IPS-NIHi7 (cell line): ENCODE results near the gene MBNL1.
"Not testable (repeated sequence)": the region's sequence is repeated elsewhere in the genome, so short reads cannot be mapped to it uniquely, and the experiment has no call there.

Source experiments
- DNase-seq: peaks from one replicate; pipeline ENCODE4 v3.0.0; 2012; ENCODE audit warnings: mixed read lengths; ENCODE audit errors: extremely low spot score

The MBNL1 gene

DNA sequence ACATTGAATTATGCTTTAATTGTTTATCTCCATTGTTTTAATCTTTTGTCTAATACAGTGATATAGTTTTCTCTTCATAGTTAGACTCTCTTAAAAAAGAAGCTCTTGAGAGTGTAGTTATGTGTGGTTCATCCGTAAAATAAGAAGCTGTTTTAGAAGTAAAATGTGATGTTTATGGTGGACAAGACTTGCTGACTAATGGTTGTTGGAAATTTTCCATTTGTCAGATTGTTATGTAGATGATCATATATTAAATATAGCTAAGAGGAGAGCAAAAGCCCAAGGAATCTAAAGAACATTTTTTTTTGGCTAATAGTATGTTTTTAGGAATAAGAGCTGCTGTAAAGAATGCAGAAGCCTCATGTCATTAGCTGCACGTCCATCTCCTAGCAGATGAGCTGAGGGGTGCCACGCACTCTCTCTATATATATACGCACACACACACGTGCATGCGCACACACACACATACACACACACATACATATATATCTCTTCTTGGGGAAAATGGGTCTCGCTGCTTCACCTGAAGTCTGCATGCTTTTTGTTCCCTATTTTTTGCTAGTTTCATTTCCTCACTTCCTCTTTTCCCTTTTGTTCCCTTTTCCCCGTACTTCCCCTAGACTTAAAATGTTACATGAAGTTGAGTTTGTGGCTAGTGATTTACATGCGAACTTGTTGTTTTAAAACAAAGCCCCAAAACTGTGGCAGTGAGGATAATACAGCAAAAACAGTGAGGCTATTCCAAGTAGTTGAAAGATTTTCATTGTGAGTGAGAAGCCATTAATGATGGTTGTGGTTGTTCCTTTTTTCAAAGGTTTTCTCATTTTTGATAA, 107.8 kb downstream of the MBNL1 start:
- DNase-seq = no peak

DNA sequence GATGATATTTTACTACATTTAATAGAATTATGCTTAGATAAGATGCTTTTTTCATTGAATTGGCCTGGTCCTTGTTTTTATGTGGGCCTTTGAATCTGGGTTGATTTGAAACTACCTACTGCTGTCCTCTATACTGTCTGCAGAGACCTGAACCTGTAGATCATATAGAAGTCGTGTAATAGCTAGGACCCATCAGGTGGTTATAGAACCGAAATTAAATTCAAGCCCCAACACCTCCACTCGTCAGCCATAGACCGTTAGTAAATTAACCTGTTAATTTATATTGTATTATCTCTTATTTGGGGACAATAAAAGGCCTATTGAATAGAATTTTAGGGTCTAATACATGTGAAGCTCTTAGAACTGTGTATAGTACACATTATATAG, 108.4 kb downstream of the MBNL1 start:
- no peak for DNase-seq

DNA sequence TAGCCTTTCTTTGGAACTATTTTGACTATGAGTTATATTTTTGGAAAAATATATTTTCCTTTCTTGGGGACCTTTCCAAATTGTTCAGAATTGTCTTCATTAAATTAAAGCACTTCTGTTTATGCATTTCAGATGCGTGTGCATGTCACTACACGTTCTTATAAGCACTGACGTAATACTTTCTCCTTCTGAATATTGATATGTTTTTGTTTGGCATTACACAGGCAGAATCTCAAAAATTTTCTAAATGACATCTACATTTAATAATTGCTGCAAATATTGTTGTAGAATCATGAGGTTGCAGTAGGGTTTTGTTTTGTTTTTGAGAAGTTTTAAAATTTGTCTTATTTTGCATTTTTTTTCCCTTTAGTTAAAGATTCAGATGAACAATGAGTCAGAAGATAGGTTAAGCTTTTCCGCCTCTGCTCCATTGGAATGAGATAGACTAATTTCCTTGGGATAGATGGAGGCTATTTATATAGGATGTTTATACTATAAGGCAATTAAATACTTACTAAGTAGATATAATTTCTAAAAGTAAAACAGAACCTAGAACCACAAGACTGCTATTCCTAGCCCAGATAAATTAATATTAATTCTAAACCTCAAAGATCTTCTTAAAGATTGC, 110.8 kb downstream of the MBNL1 start:
- no peak for DNase-seq

DNA sequence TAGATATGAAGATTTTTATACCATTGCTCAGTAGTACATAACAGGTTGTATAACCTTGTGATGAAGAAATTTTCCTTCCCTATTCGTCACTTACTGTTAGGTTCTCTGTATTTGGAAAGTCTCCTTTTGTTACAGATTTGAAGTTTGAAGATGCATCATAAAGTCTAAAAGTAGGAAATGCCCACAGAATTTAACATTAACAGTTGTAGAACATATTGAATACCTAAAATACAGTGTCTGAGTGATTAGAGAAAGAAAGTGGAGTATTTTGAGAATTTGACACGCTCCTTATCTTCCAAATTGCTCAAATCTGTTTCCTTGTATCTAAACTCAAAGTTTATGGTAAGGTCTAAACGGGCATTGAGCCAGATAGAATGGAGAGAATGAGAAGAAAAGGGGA, 111.3 kb downstream of the MBNL1 start:
- DNase-seq = no peak

DNA sequence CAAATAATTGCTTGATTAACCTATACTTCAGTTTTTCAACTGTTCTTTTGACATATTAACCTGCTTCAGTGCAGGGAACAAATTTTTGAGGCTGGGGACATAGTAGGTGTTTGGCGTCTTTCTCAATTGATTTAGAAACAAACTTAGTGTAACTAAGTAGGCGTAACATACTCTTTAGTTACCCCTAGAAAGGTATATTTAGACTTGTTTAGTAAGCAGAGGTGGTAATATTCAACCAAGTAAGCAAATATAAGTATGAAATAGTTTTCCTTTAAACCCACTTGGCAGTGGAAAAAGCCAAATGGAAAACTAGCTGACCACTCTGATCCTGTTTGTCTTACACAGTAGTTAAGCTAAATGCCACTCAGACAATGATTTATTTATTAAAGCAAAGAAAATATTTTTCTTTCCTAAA, 113.2 kb downstream of the MBNL1 start:
- DNase-seq = no peak

GRCh38 chr3:152382312-152383135, 113.8 kb downstream of the MBNL1 start:
- no peak for DNase-seq

GRCh38 chr3:152383136-152383606, 114.4 kb downstream of the MBNL1 start:
- DNase-seq = no peak

DNA sequence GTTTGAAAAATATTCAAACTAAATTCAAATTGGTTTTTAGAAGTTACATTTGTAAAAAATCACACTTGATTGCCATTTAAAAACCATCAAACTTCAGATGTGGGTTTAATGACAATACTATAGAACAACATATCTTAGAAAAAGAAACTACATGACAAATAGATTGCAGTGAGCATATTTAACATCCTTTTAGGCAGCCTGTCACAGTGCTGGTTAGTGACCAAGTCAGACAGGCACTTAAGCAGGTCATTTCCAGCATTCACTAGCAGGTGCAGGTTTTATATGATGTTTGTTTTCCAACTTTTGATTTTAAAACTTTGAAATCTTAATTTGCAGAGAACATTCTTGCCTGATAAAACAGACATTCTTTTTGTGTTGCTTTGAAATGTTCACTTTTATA, 115.7 kb downstream of the MBNL1 start:
- DNase-seq = no peak

GRCh38 chr3:152385761-152386160, 117.0 kb downstream of the MBNL1 start:
- no peak for DNase-seq

- DNase-seq = no peak
Observed at GRCh38 chr3:152386208-152386607, 117.5 kb downstream of the MBNL1 start.

DNA sequence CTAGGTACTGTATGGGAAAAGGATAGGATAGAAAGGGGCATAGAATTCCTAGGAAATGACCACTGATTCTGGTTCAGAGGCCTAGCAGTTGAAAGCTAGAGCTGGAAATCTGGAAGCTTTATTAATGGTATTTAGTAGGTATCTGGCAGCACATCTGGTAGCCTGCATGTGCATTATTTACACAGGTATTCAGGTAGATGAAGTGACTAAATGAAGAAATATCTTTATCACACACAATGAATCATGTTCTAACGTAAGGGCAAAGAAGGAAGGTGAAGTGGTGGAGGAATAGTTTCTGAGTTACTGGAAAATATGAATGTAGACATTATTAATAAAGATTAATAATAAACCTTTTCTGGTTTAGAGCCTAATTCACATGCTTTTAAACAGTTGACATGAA, 119.9 kb downstream of the MBNL1 start:
- no peak for DNase-seq

DNA sequence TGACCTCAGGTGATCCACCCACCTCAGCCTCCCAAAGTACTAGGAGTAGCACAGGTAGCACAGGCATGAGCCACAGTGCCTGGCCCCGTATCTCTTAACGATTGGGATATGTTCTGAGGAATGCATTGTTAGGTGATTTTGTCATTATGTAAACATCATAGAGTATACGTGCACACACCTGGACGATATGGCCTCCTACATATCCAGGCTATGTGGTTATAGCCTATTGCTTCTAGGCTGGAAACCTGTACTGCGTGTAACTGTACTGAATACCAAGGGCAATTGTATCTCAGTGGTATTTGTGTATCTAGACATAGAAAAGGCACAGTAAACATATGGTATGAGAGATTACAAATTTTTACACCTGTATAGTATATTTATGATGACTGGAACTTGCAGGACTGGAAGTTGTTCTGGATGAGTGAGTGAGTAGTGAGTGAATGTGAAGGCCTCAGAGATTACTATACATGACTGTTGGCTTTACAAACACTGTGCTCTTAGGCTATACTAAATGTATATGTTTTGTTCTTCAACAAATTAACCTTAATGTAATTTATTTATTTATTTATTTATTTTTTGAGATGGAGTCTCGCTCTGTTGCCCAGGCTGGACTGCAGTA, 120.7 kb downstream of the MBNL1 start:
- no peak for DNase-seq

- DNase-seq = no peak
Observed at GRCh38 chr3:152390647-152391046, 121.9 kb downstream of the MBNL1 start.

GRCh38 chr3:152391671-152392070, 122.9 kb downstream of the MBNL1 start:
- DNase-seq = no peak

DNA sequence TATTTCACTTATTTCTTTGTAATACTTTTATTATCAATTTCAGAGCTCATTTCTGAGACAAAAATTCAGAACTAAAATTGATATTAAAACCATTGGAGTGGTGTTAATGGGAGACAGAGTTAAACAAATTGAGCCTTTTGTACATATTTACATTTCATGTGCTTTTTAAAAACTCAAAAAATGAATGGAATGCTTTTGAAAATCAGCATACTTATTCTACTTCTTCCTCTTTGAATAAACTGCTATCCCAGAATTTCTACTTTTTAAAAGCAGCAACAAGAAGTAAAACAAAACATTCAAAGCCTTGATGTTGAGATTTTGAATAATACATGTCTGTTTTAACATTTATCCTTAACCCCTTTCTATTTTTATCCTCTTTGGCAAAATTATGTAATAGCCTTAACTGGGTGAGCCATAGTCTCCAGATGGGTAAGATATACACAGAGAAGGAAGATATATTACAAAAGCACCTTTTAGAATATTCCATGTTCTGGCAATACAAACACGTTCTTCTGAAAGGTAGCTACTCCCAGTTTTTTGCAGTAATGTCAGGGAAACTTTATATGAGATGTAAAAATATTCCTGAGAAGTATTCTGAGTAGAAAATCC, 123.6 kb downstream of the MBNL1 start:
- no peak for DNase-seq

- DNase-seq = no peak
Observed at GRCh38 chr3:152394246-152394645, 125.5 kb downstream of the MBNL1 start.

DNA sequence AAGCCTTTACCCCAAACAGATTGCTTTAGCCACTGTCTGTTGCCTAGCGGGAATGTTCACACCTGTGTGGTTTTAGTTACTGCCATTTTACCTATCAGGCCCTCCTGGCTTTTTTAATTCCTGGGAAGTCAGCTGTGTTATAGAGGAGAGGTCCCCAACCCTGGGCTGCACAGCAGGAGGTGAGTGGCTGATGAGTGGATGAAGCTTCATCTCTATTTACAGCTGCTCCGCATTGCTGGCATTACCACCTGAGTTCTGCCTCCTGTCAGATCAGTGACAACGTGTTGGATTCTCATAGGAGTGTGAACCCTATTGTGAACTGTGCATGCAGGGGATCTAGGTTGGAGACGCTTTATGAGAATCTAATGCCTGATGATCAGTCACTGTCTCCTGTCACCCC, 127.0 kb downstream of the MBNL1 start:
- no peak for DNase-seq

DNA sequence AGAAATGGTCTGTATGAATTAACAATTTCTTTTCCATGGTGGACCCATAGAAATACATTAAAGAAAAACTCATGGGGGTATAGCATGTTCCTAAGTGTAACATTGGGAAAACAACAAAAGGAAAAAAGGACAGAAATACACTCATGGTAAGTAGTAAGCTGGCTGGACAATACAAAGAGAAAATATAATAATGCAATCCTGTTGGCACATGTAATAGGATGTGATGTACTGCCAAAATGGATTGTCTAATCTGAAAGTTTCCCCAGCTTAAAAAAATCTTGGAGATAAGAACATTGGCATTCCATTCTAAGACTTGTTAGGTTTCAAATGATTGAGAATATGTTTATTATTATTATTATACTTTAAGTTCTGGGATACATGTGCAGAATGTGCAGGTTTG, 128.1 kb downstream of the MBNL1 start:
- no peak for DNase-seq

DNA sequence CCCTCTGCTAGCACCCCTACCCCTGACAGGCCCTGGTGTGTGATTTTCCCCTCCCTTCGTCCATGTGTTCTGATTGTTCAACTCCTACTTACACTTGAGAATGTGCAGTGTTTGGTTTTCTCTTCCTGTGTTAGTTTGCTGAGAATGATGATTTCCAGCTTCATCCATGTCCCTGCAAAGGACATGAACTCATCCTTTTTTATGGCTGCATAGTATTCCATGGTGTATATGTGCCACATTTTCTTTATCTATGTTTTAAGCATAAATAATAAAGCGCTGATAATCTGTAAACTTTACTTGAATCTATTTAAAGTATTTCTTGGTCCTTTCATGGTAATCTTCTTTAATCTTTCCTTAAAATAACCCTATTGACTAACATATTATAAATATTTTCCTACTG, 128.6 kb downstream of the MBNL1 start:
- DNase-seq = not testable (repeated sequence)

DNA sequence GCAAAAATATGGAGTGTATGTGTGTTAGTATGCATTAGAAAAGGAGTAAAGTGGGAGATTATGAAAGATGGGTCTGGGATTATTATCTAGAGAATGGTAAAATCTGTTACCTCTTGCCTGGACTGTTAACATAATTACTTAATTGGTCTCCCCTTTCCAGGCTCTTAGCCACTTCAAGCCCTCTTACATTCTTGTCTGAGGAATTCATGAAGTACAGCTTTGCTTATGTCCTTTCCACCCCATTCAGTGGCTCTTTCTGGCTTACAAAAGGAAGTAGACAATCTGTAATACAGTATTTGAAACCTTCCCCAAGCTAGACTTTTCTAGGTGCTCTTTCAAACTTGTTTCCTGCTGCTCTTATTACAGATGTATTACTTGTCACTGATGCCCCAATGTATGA, 129.8 kb downstream of the MBNL1 start:
- no peak for DNase-seq

- no peak for DNase-seq
Observed at GRCh38 chr3:152399374-152399773, 130.6 kb downstream of the MBNL1 start.

GRCh38 chr3:152400887-152401286, 132.2 kb downstream of the MBNL1 start:
- DNase-seq = no peak
